Tibial nerve (tissue), 3 donors: ENCODE results near the gene PNRC1.

Experiments used
- CTCF ChIP-seq, 5 experiments: fragments of 200-600 bp in 3 of 5; fragments of 450-650 bp in 2 of 5; sonication (generic) in 3 of 5; IDR thresholded peaks; one replicate each; pipeline ENCODE4 v1.5.1; 2016 to 2019; ENCODE audit warnings: antibody characterized with exemption in 5 of 5, mild to moderate bottlenecking in 3 of 5, moderate library complexity in 2 of 5
- POLR2A ChIP-seq, 2 donors: fragments of 450-650 bp; IDR thresholded peaks; one replicate each; pipeline ENCODE4 v1.6.1; 2017; ENCODE audit warnings: antibody characterized with exemption in 2 of 2, mild to moderate bottlenecking in 2 of 2, moderate library complexity in 2 of 2

GRCh38 chr6:89054208-89054607 lies 26.3 kb upstream of the PNRC1 start:
- no peak for TF ChIP-seq CTCF (IDR thresholded peaks at IDR 0.05)
- no peak for TF ChIP-seq POLR2A (IDR thresholded peaks at IDR 0.05)
